SK-N-SH (cell line): Measurements from ENCODE around the gene MS4A18. TPM values are rescaled to one million over a fixed set of nuclear protein-coding genes. Genes with fewer than 3 reads are reported as not detected.
"Not testable (repeated sequence)": the region's sequence is repeated elsewhere in the genome, so short reads cannot be mapped to it uniquely, and the experiment has no call there.

Experiments used
- CTCF ChIA-PET: fragments of 300-600, 350-600 bp; formaldehyde crosslinking; extraction: SDS; loops from one replicate; lab custom pipeline; 2021; lab: Yijun Ruan, JAX
- POLR2A ChIA-PET: fragments of 350-600 bp; sonication (Branson Sonifier 250); formaldehyde crosslinking; extraction: SDS; loops from one replicate; lab custom pipeline; 2020; ENCODE audit warnings: antibody characterized with exemption, inconsistent platforms; lab: Yijun Ruan, JAX
- DNase-seq: peaks from one replicate; pipeline ENCODE4 v3.0.0; 2012
- H2AFZ ChIP-seq: fragments of 200-600 bp; sonication (generic); 2 replicates; pipeline ENCODE4 v1.8.1; 2016; ENCODE audit warnings: antibody characterized with exemption, mild to moderate bottlenecking, low read depth
- H3F3A ChIP-seq: fragments of 200-600 bp; sonication (generic); replicated peaks from 2 replicates; pipeline ENCODE3; 2016; ENCODE audit warnings: antibody characterized with exemption, mild to moderate bottlenecking; ENCODE audit not compliant: insufficient read depth
- H3K27ac ChIP-seq, 2 experiments: fragments of 200-500 bp in 1 of 2; fragments of 200-600 bp in 1 of 2; sonication (Bioruptor generic) in 1 of 2; sonication (generic), shearing (Covaris generic) in 1 of 2; 2 replicates each; pipeline versions ENCODE4 v1.5.1 to v1.6.1; 2014 to 2016; ENCODE audit warnings: low read depth in 2 of 2, inconsistent platforms in 1 of 2, low read length in 1 of 2, mild to moderate bottlenecking in 1 of 2, mixed read lengths in 1 of 2
- H3K27me3 ChIP-seq: fragments of 200-600 bp; sonication (generic), shearing (Covaris generic); 2 replicates; pipeline ENCODE4 v1.6.1; 2016; ENCODE audit warnings: mixed run types; ENCODE audit not compliant: insufficient read depth
- H3K36me3 ChIP-seq, 2 experiments: fragments of 200-500 bp in 1 of 2; fragments of 200-600 bp in 1 of 2; sonication (Bioruptor generic) in 1 of 2; sonication (generic) in 1 of 2; replicated peaks in 1 of 2; 2 replicates each; pipeline versions ENCODE3 to v1.5.1; 2014 to 2016; ENCODE audit warnings: low read length in 1 of 2, mild to moderate bottlenecking in 1 of 2; ENCODE audit not compliant: insufficient read depth in 2 of 2, control insufficient read depth in 1 of 2
- H3K4me1 ChIP-seq, 2 experiments: fragments of 200-500 bp in 1 of 2; fragments of 200-600 bp in 1 of 2; sonication (Bioruptor generic) in 1 of 2; sonication (generic), shearing (Covaris generic) in 1 of 2; 2 replicates each; pipeline versions ENCODE4 v1.5.1 to v1.6.1; 2014 to 2016; ENCODE audit warnings: low read depth in 1 of 2, low read length in 1 of 2, mixed run types in 1 of 2; ENCODE audit not compliant: insufficient read depth in 2 of 2, control insufficient read depth in 1 of 2
- H3K4me2 ChIP-seq: fragments of 200-600 bp; sonication (generic), shearing (Covaris generic); 2 replicates; pipeline ENCODE4 v1.6.1; 2017; ENCODE audit warnings: mixed run types
- H3K4me3 ChIP-seq, 2 experiments: fragments of 200-500 bp in 1 of 2; fragments of 200-600 bp in 1 of 2; sonication (Bioruptor generic) in 1 of 2; sonication (generic), shearing (Covaris generic) in 1 of 2; 2 replicates each; pipeline versions ENCODE4 v1.5.1 to v1.8.1; 2014 to 2016; ENCODE audit warnings: low read depth in 2 of 2, inconsistent platforms in 1 of 2, low read length in 1 of 2, mild to moderate bottlenecking in 1 of 2, mixed read lengths in 1 of 2, moderate library complexity in 1 of 2
- H3K79me2 ChIP-seq: fragments of 200-600 bp; sonication (generic); 2 replicates; pipeline ENCODE4 v1.8.1; 2017; ENCODE audit warnings: mild to moderate bottlenecking; ENCODE audit not compliant: insufficient read depth
- H3K9ac ChIP-seq: fragments of 200-600 bp; sonication (generic); 2 replicates; pipeline ENCODE4 v1.6.1; 2017; ENCODE audit warnings: mixed run types
- H3K9me2 ChIP-seq: fragments of 200-600 bp; sonication (generic); 2 replicates; pipeline ENCODE4 v1.6.1; 2017; ENCODE audit warnings: mixed run types
- H3K9me3 ChIP-seq: fragments of 200-600 bp; sonication (generic); 2 replicates; pipeline ENCODE4 v1.6.1; 2017; ENCODE audit warnings: mixed run types, mild to moderate bottlenecking, moderate library complexity
- H4K20me1 ChIP-seq: fragments of 200-600 bp; sonication (generic); 2 replicates; pipeline ENCODE4 v1.6.1; 2017; ENCODE audit warnings: mild to moderate bottlenecking, mixed run types; ENCODE audit not compliant: insufficient read depth
- CHD2 ChIP-seq: fragments of 150-350 bp; IDR thresholded peaks from 2 replicates; pipeline ENCODE4 v1.6.1; 2018; ENCODE audit warnings: low read length; ENCODE audit not compliant: partially characterized antibody
- CTCF ChIP-seq: fragments of 200-600 bp; sonication (generic); IDR thresholded peaks from 2 replicates; pipeline ENCODE4 v1.6.1; 2017; ENCODE audit warnings: antibody characterized with exemption, mild to moderate bottlenecking, moderate library complexity
- ELF1 ChIP-seq: IDR thresholded peaks from 2 replicates; pipeline ENCODE4 v1.4.0; 2012
- FOSL2 ChIP-seq: IDR thresholded peaks from 2 replicates; pipeline ENCODE4 v1.4.0; 2012; ENCODE audit warnings: low read depth, mild to moderate bottlenecking, moderate library complexity, borderline replicate concordance
- FOXM1 ChIP-seq: IDR thresholded peaks from 2 replicates; pipeline ENCODE4 v1.4.0; 2012; ENCODE audit warnings: low read depth, mild to moderate bottlenecking
- IRF3 ChIP-seq: fragments of 150-350 bp; IDR thresholded peaks from 2 replicates; pipeline ENCODE4 v1.6.1; 2016; ENCODE audit warnings: mild to moderate bottlenecking, low read depth, low read length
- JUND ChIP-seq: IDR thresholded peaks from 2 replicates; pipeline ENCODE4 v1.4.0; 2012
- MXI1 ChIP-seq: IDR thresholded peaks from 2 replicates; pipeline ENCODE4 v1.6.1; 2012; ENCODE audit warnings: mild to moderate bottlenecking, low read depth, low read length, improper control_type of control experiment
- NFIC ChIP-seq: IDR thresholded peaks from 2 replicates; pipeline ENCODE4 v1.4.0; 2012; ENCODE audit warnings: borderline replicate concordance
- NRF1 ChIP-seq: IDR thresholded peaks from 2 replicates; pipeline ENCODE4 v1.6.1; 2012; ENCODE audit warnings: low read depth, mild to moderate bottlenecking, low read length
- POLR2AphosphoS5 ChIP-seq: IDR thresholded peaks from 2 replicates; pipeline ENCODE4 v1.6.1; 2012; ENCODE audit warnings: low read depth, low read length
- RXRA ChIP-seq: IDR thresholded peaks from 2 replicates; pipeline ENCODE4 v1.4.0; 2012; ENCODE audit warnings: low read depth, mild to moderate bottlenecking, borderline replicate concordance
- SMC3 ChIP-seq: IDR thresholded peaks from 2 replicates; pipeline ENCODE4 v1.6.1; 2012; ENCODE audit warnings: low read depth, low read length, improper control_type of control experiment
- TAF1 ChIP-seq: IDR thresholded peaks from 2 replicates; pipeline ENCODE4 v1.6.1; 2012; ENCODE audit warnings: low read depth, mild to moderate bottlenecking, low read length, moderate library complexity, borderline replicate concordance
- ZBTB33 ChIP-seq: IDR thresholded peaks from 2 replicates; pipeline ENCODE4 v1.4.0; 2012; ENCODE audit warnings: low read depth, borderline replicate concordance
- WGBS: methylation state at CpG from one replicate; pipeline ENCODE4 v1.1.6; 2017; ENCODE audit warnings: low lambda C conversion rate; 5-methylcytosine and 5-hydroxymethylcytosine counted together
- polyA plus RNA-seq, 3 experiments: library from polyadenylated mRNA; depleted of rRNA; stranded (reverse); fragments of >200 nt; gene quantifications; 2 replicates each; pipeline ENCODE4 v1.2.3, GENCODE V29; 2012

Gene MS4A18
- polyA plus RNA-seq, 1 of the 3 experiments (the other 2 are of a cell fraction) = not detected

GRCh38 chr11:60679879-60680278 is 44.6 kb upstream of the MS4A18 start:
- H3K27ac ChIP-seq = no peak overlapping the region

GRCh38 chr11:60680455-60681119 is 43.9 kb upstream of the MS4A18 start:
- no peaks in the 10 kb centered on the region for H3K79me2 ChIP-seq
- H3K9me3 ChIP-seq = no peaks in the 10 kb centered on the region
- no peaks in the 10 kb centered on the region for H3K9me2 ChIP-seq
- H3K4me1 ChIP-seq = no peaks in the 10 kb centered on the region
- WGBS = 0% methylated on average over 3 of the region's 3 CpGs
- H3K9ac ChIP-seq = no peak overlapping the region
- no peak overlapping the region for H2AFZ ChIP-seq
- no peak overlapping the region for H3K27ac ChIP-seq
- POLR2A ChIA-PET = no interaction called here
- CTCF ChIA-PET = no interaction called here
- no peak for DNase-seq
- no peak overlapping the region for H3K4me2 ChIP-seq
- H3K36me3 ChIP-seq = no peaks in the 10 kb centered on the region
- H3K27me3 ChIP-seq = no peaks in the 10 kb centered on the region
- no peaks in the 10 kb centered on the region for H3F3A ChIP-seq
- TF ChIP-seq CTCF (no peak), JUND (no peak), POLR2AphosphoS5 (no peak), ELF1 (no peak), SMC3 (no peak), FOXM1 (no peak), MXI1 (no peak), IRF3 (no peak), CHD2 (no peak), NFIC (no peak), ZBTB33 (no peak), RXRA (no peak), FOSL2 (no peak)
- no peaks in the 10 kb centered on the region for H4K20me1 ChIP-seq
- no peak overlapping the region for H3K4me3 ChIP-seq

More at GRCh38 chr11:60679879-60680278, 44.6 kb upstream of the MS4A18 start:
- TF ChIP-seq IRF3 (no peak), TAF1 (no peak), NRF1 (no peak)
- Histone ChIP-seq H3K79me2 (no peaks in the 10 kb centered on the region), H2AFZ (no peak overlapping the region), H3K36me3 (no peaks in the 10 kb centered on the region), H3K27me3 (no peaks in the 10 kb centered on the region), H3K4me1 (no peaks in the 10 kb centered on the region), H3F3A (no peaks in the 10 kb centered on the region), H3K4me2 (no peak overlapping the region), H3K4me3 (no peak overlapping the region), H3K9ac (no peak overlapping the region), H3K9me3 (no peaks in the 10 kb centered on the region), H3K9me2 (no peaks in the 10 kb centered on the region), H4K20me1 (no peaks in the 10 kb centered on the region)
- ChIA-PET CTCF (no interaction called here), POLR2A (no interaction called here)
- no peak for DNase-seq

GRCh38 chr11:60684541-60684848 is 40.0 kb upstream of the MS4A18 start:
- H3K4me1 ChIP-seq, H3K9me3 ChIP-seq, POLR2A ChIA-PET, H3K9ac ChIP-seq, H4K20me1 ChIP-seq, H3K9me2 ChIP-seq, H3K4me3 ChIP-seq, H3K27me3 ChIP-seq, DNase-seq, H3K36me3 ChIP-seq, H3K4me2 ChIP-seq, H3K27ac ChIP-seq, H3K79me2 ChIP-seq, H3F3A ChIP-seq: not testable (repeated sequence)
- 17% methylated on average over 2 of the region's 2 CpGs for WGBS
- 0 out of 2 replicates have a peak overlapping the region, but pooled peaks have one; percentile 35 for H2AFZ ChIP-seq
- CTCF ChIA-PET = interaction anchor here (1.1 kb wide), 1 partner anchor 11 kb away, joined by 3 read pairs; no protein-coding TSS in a partner anchor
